Neuronal stem cell (in vitro differentiated cells): ENCODE measurements around the gene ADAMTS18.

Experiments
- DNase-seq: peaks from one replicate; pipeline ENCODE4 v3.0.0-alpha.2; 2013; ENCODE audit warnings: low spot score
- H2AFZ ChIP-seq: one replicate; pipeline ENCODE4 v1.6.1; 2013; ENCODE audit warnings: mild to moderate bottlenecking, low read length, inconsistent platforms
- H2AK5ac ChIP-seq: 2 replicates; pipeline ENCODE4 v1.6.1; 2013; ENCODE audit warnings: low read depth, mild to moderate bottlenecking, inconsistent platforms, low read length, moderate library complexity, mixed read lengths
- H2BK120ac ChIP-seq: 2 replicates; pipeline ENCODE4 v1.6.1; 2013; ENCODE audit warnings: low read depth, mild to moderate bottlenecking, inconsistent platforms, low read length, moderate library complexity, mixed read lengths
- H2BK12ac ChIP-seq: one replicate; pipeline ENCODE4 v1.6.1; 2013; ENCODE audit warnings: low read length, inconsistent platforms
- H2BK15ac ChIP-seq: 2 replicates; pipeline ENCODE4 v1.6.1; 2013; ENCODE audit warnings: mild to moderate bottlenecking, low read length, inconsistent platforms, mixed read lengths
- H2BK5ac ChIP-seq: one replicate; pipeline ENCODE4 v1.6.1; 2013; ENCODE audit warnings: inconsistent platforms, mild to moderate bottlenecking, low read length, moderate library complexity
- H3K14ac ChIP-seq: one replicate; pipeline ENCODE4 v1.6.1; 2013; ENCODE audit warnings: low read length, inconsistent platforms
- H3K18ac ChIP-seq: 2 replicates; pipeline ENCODE4 v1.6.1; 2013; ENCODE audit warnings: low read length, inconsistent platforms
- H3K23ac ChIP-seq: 2 replicates; pipeline ENCODE4 v1.6.1; 2013; ENCODE audit warnings: low read depth, mild to moderate bottlenecking, mixed read lengths, low read length, inconsistent platforms; ENCODE audit not compliant: poor library complexity
- H3K27ac ChIP-seq: replicated peaks from 3 replicates; pipeline ENCODE4 v1.5.1; 2013; ENCODE audit warnings: low read length, inconsistent platforms
- H3K27me3 ChIP-seq, 3 experiments: 2 replicates each; pipeline ENCODE4 v1.6.1; 2013; ENCODE audit warnings: low read length in 3 of 3, mild to moderate bottlenecking in 2 of 3, inconsistent platforms in 1 of 3, low read depth in 1 of 3, mixed read lengths in 1 of 3, moderate library complexity in 1 of 3; ENCODE audit not compliant: control insufficient read depth in 3 of 3, insufficient read depth in 3 of 3
- H3K36me3 ChIP-seq, 2 donors: replicated peaks in 1 of 2; 2 replicates each; pipeline ENCODE4 v1.6.1; 2013; ENCODE audit warnings: low read length in 2 of 2; ENCODE audit not compliant: control insufficient read depth in 2 of 2, insufficient read depth in 2 of 2
- H3K4ac ChIP-seq: 2 replicates; pipeline ENCODE4 v1.6.1; 2013; ENCODE audit warnings: inconsistent platforms, mild to moderate bottlenecking, low read length, moderate library complexity
- H3K4me1 ChIP-seq, 2 donors: 1 replicate in 1 of 2; 2 replicates in 1 of 2; pipeline ENCODE4 v1.6.1; 2013; ENCODE audit warnings: low read length in 2 of 2, low read depth in 1 of 2; ENCODE audit not compliant: control insufficient read depth in 2 of 2, insufficient read depth in 1 of 2
- H3K4me2 ChIP-seq: one replicate; pipeline ENCODE4 v1.6.1; 2013; ENCODE audit warnings: mild to moderate bottlenecking, low read length, inconsistent platforms; ENCODE audit not compliant: insufficient read depth, poor library complexity, severe bottlenecking
- H3K4me3 ChIP-seq, 2 donors: 2 replicates each; pipeline ENCODE4 v1.5.1; 2013; ENCODE audit warnings: low read length in 2 of 2, mild to moderate bottlenecking in 2 of 2, inconsistent platforms in 1 of 2, moderate library complexity in 1 of 2
- H3K79me1 ChIP-seq: one replicate; pipeline ENCODE4 v1.6.1; 2013; ENCODE audit warnings: low read depth, mild to moderate bottlenecking, inconsistent platforms, low read length, moderate library complexity
- H3K9ac ChIP-seq: one replicate; pipeline ENCODE4 v1.6.1; 2013; ENCODE audit warnings: mild to moderate bottlenecking, low read depth, low read length, inconsistent platforms; ENCODE audit not compliant: poor library complexity
- H3K9me3 ChIP-seq, 2 donors: replicated peaks in 1 of 2; 2 replicates each; pipeline versions ENCODE3 to v1.6.1; 2013; ENCODE audit warnings: low read length in 2 of 2, mild to moderate bottlenecking in 2 of 2, inconsistent platforms in 1 of 2, low read depth in 1 of 2, mixed read lengths in 1 of 2, moderate library complexity in 1 of 2; ENCODE audit not compliant: control insufficient read depth in 2 of 2, insufficient read depth in 1 of 2
- H4K8ac ChIP-seq: one replicate; pipeline ENCODE4 v1.6.1; 2013; ENCODE audit warnings: low read depth, mild to moderate bottlenecking, inconsistent platforms, low read length, moderate library complexity
- H4K91ac ChIP-seq: one replicate; pipeline ENCODE4 v1.6.1; 2013; ENCODE audit warnings: low read length, low read depth, mild to moderate bottlenecking, inconsistent platforms; ENCODE audit not compliant: poor library complexity
- WGBS, 2 donors: extraction: QIAGEN DNeasy Blood & Tissue Kit; methylation state at CpG; one replicate each; pipeline ENCODE4 v1.1.7; 2013; ENCODE audit warnings: missing lambda C conversion rate in 2 of 2, mixed read lengths in 1 of 2; ENCODE audit not compliant: insufficient read length in 2 of 2, insufficient replicate concordance in 1 of 2; ENCODE audit errors: extremely low coverage in 2 of 2; 5-methylcytosine and 5-hydroxymethylcytosine counted together

Gene ADAMTS18

DNA sequence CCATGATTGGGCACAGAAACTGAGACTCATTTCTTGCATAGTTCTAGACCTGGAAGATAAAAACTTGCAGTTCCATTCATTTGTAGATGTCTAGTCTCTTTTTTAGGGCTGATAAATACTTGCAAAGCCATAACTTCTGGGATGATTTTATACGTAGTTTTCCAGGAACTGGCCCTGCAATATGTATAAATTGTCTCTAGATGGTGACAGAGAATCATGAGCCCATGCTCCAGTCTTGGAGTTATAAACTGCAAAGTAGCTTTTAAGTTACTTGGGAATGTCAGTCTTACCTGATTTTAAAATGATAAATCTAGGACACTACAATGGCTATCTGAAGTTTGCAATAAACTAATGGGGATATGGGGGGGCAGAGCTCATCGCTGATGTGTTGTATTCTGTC lies 3.0 kb upstream of the ADAMTS18 start:
- H3K4me3 ChIP-seq = no peak overlapping the region
- peaks cover 3 to 73% (median 40%) of the 10 kb centered on the region in 3 experiments for H3K27me3 ChIP-seq

DNA sequence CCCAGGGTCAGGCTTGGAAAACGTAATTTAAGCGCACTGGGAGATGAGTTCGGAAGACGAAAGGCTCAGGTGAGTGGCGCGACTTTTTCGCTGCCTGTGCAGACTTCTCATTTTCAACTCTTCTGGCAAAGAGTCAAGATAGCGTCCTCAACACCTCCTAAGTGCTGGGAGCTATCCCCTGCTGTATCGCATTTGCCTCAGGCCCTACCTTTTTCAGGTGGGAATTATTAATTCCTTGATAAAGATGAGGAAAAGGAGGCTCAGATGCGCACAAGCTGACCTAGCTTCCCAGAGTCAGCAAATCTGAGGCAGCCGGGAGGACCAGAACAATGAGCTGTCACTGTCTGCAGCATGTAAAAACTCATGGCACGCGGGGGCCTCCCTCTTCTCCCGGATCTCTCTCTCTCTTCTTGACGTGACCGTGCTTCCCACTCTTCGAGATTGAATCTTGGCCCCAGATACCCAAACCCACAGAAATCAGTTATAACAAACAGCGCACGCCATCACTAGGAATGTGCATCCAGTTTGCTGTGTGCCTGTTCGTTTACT lies 512 bp upstream of the ADAMTS18 start:
- no peak overlapping the region for H3K18ac ChIP-seq
- no peak overlapping the region for H2BK120ac ChIP-seq
- H3K79me1 ChIP-seq = no peaks in the 10 kb centered on the region
- H4K8ac ChIP-seq = no peak overlapping the region
- H3K27ac ChIP-seq = no peak overlapping the region
- H3K36me3 ChIP-seq = no peaks in the 10 kb centered on the region
- DNase-seq = peak; percentile 9
- H3K4me1 ChIP-seq = peaks cover 0 to 4% of the 10 kb centered on the region in 2 donors
- peak overlapping the region in 1 of 2 donors; percentile 83 for H3K4me3 ChIP-seq
- H3K9me3 ChIP-seq = no peaks in the 10 kb centered on the region
- H3K4ac ChIP-seq = no peak overlapping the region
- no peak overlapping the region for H2AFZ ChIP-seq
- no peak overlapping the region for H4K91ac ChIP-seq
- peak overlapping the region; percentile 94 for H3K4me2 ChIP-seq
- peaks cover 3 to 90% (median 48%) of the 10 kb centered on the region in 3 experiments for H3K27me3 ChIP-seq
- no peak overlapping the region for H2BK5ac ChIP-seq
- no CpG with 5 or more reads among the region's 20 CpGs for WGBS, 2 donors
- no peak overlapping the region for H2AK5ac ChIP-seq
- no peak overlapping the region for H3K14ac ChIP-seq
- H2BK12ac ChIP-seq = no peak overlapping the region
- H3K9ac ChIP-seq = no peak overlapping the region
- H2BK15ac ChIP-seq = no peak overlapping the region
- H3K23ac ChIP-seq = no peak overlapping the region

More for the DNA sequence above, 3.0 kb upstream of the ADAMTS18 start:
- no peak overlapping the region for H2BK12ac ChIP-seq
- H3K9ac ChIP-seq = no peak overlapping the region
- no peaks in the 10 kb centered on the region for H3K36me3 ChIP-seq
- no peak overlapping the region for H2BK5ac ChIP-seq
- H3K14ac ChIP-seq = no peak overlapping the region
- H3K4ac ChIP-seq = no peak overlapping the region
- no peak overlapping the region for H2AFZ ChIP-seq
- no CpG with 5 or more reads among the region's 2 CpGs for WGBS, 2 donors
- no peaks in the 10 kb centered on the region for H3K9me3 ChIP-seq
- peaks cover 0 to 4% of the 10 kb centered on the region in 2 donors for H3K4me1 ChIP-seq
- H2AK5ac ChIP-seq = no peak overlapping the region
- H3K79me1 ChIP-seq = no peaks in the 10 kb centered on the region
- no peak overlapping the region for H3K4me2 ChIP-seq
- no peak for DNase-seq
- no peak overlapping the region for H2BK120ac ChIP-seq
- H3K18ac ChIP-seq = no peak overlapping the region
- no peak overlapping the region for H4K8ac ChIP-seq
- H4K91ac ChIP-seq = no peak overlapping the region
- no peak overlapping the region for H2BK15ac ChIP-seq
- H3K23ac ChIP-seq = no peak overlapping the region
- H3K27ac ChIP-seq = no peak overlapping the region

DNA sequence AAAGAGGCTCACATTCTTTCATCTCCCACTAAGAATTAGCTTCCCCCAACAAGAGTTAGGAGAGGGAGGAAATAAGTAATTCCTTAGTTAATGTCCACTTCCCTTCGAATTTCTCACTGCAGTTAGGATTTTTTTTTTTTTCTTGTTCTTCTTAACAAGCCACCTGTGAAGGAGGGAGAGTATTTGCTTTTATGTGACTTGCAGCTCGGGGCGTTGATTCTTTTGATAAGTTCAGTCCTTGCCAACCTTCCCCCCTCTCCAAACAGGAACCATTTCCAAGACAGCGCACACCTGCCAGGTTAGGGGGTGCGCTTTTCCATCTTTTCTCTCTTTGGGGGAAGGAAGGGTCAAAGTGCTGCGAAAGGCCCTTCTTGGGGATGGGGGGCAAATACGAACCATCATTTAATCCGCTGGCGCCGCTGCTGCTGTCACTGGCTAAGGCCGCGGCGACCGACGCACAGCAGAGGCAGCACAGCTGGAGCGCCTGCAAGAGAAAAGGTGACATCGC lies 758 bp downstream of the ADAMTS18 start:
- peaks cover 0 to 4% of the 10 kb centered on the region in 2 donors for H3K4me1 ChIP-seq
- H3K18ac ChIP-seq = no peak overlapping the region
- peaks cover 3 to 84% (median 48%) of the 10 kb centered on the region in 3 experiments for H3K27me3 ChIP-seq
- no peak overlapping the region for H4K8ac ChIP-seq
- no peak overlapping the region for H3K4ac ChIP-seq
- H3K9ac ChIP-seq = no peak overlapping the region
- H2AFZ ChIP-seq = no peak overlapping the region
- H3K4me2 ChIP-seq = peak overlapping the region; percentile 94
- H3K9me3 ChIP-seq = no peaks in the 10 kb centered on the region
- H3K79me1 ChIP-seq = no peaks in the 10 kb centered on the region
- no peak overlapping the region for H2BK5ac ChIP-seq
- peak overlapping the region in 1 of 2 donors; percentile 83 for H3K4me3 ChIP-seq
- H3K27ac ChIP-seq = no peak overlapping the region
- peak; percentile 30 for DNase-seq
- no peak overlapping the region for H3K23ac ChIP-seq
- no peak overlapping the region for H2BK120ac ChIP-seq
- WGBS, 2 donors = no CpG with 5 or more reads among the region's 17 CpGs
- no peak overlapping the region for H2AK5ac ChIP-seq
- H2BK12ac ChIP-seq = no peak overlapping the region
- no peak overlapping the region for H4K91ac ChIP-seq
- H3K14ac ChIP-seq = no peak overlapping the region
- no peak overlapping the region for H2BK15ac ChIP-seq
- H3K36me3 ChIP-seq = no peaks in the 10 kb centered on the region

GRCh38 chr16:77433146-77433545 lies 1.7 kb downstream of the ADAMTS18 start:
- no peak overlapping the region for H2BK120ac ChIP-seq
- no peak overlapping the region for H3K4me3 ChIP-seq
- no peak overlapping the region for H3K4me2 ChIP-seq
- H3K18ac ChIP-seq = no peak overlapping the region
- no CpG with 5 or more reads among the region's 6 CpGs for WGBS, 2 donors
- peaks cover 3 to 84% (median 48%) of the 10 kb centered on the region in 3 experiments for H3K27me3 ChIP-seq
- H3K4ac ChIP-seq = no peak overlapping the region
- no peak overlapping the region for H2BK5ac ChIP-seq
- no peak overlapping the region for H2AK5ac ChIP-seq
- no peak overlapping the region for H3K27ac ChIP-seq
- H3K4me1 ChIP-seq = peaks cover 0 to 2% of the 10 kb centered on the region in 2 donors
- no peak overlapping the region for H2BK15ac ChIP-seq
- no peak for DNase-seq
- no peak overlapping the region for H3K9ac ChIP-seq
- no peak overlapping the region for H4K91ac ChIP-seq
- H3K36me3 ChIP-seq = no peaks in the 10 kb centered on the region
- no peak overlapping the region for H2BK12ac ChIP-seq
- H3K14ac ChIP-seq = no peak overlapping the region
- H3K23ac ChIP-seq = no peak overlapping the region
- H2AFZ ChIP-seq = no peak overlapping the region
- no peak overlapping the region for H4K8ac ChIP-seq
- H3K9me3 ChIP-seq = no peaks in the 10 kb centered on the region
- no peaks in the 10 kb centered on the region for H3K79me1 ChIP-seq
